ENCODE measurements around the gene CIROP. TPM values are rescaled to one million over a fixed set of nuclear protein-coding genes. Genes with fewer than 3 reads are reported as not detected.

The CIROP gene
- total RNA-seq, 1 experiment from 2014 or later, result not detected

DNA sequence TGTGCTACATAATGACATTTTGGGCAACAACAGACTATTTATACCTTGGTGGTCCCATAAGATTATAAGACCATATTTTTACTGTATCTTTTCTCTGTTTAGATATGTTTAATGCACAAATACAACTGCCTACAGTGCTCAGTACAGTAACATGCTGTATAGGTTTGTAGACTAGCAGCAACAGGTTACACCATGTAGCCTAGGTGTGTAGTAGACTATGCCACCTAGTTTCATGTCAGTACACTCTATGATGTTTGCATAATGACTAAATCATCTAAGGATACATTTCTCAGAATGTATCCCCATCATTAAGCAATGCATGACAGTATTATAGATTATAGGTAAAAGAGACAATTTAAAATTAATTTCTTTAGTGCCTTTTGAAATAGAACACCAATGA lies 45.0 kb upstream of the CIROP start:
- intact Hi-C loops (cut with micrococcal nuclease; ENCODE audit: unreplicated experiment), result no loop called here
- H3K4me1 ChIP-seq, result peaks cover 45% of the 10 kb centered on the region
- no peak overlapping the region for H3K4me3 Mint-ChIP-seq (ENCODE audit: unreplicated experiment)
- ChIA-PET POLR2A (no interaction called here), CTCF (interaction anchor here (0.6 kb wide), 1 partner anchor 39 kb away, joined by 4 read pairs; no protein-coding TSS in a partner anchor)
- no peaks in the 10 kb centered on the region for H3K9me3 ChIP-seq
- no peaks in the 10 kb centered on the region for H3K36me3 ChIP-seq (ENCODE audit: control insufficient read depth, insufficient read depth, low read length)
- no peaks in the 10 kb centered on the region for H3K27me3 Mint-ChIP-seq (ENCODE audit: insufficient read depth, unreplicated experiment)
- H3K27ac Mint-ChIP-seq (ENCODE audit: unreplicated experiment), result no peak overlapping the region
- no peaks in the 10 kb centered on the region for H3K9me3 Mint-ChIP-seq (ENCODE audit: unreplicated experiment)
- peaks cover 37% of the 10 kb centered on the region for H3K4me1 Mint-ChIP-seq (ENCODE audit: low read depth, unreplicated experiment)
- no peak overlapping the region for H3K4me3 ChIP-seq (ENCODE audit: low read depth, low read length)
- no TSS peak for BruUV-seq (replicated peaks)
- DNase-seq, result no peak
- H3K36me3 Mint-ChIP-seq (ENCODE audit: insufficient read depth, unreplicated experiment), result peaks cover 5% of the 10 kb centered on the region
- TF ChIP-seq, protein P1, sequence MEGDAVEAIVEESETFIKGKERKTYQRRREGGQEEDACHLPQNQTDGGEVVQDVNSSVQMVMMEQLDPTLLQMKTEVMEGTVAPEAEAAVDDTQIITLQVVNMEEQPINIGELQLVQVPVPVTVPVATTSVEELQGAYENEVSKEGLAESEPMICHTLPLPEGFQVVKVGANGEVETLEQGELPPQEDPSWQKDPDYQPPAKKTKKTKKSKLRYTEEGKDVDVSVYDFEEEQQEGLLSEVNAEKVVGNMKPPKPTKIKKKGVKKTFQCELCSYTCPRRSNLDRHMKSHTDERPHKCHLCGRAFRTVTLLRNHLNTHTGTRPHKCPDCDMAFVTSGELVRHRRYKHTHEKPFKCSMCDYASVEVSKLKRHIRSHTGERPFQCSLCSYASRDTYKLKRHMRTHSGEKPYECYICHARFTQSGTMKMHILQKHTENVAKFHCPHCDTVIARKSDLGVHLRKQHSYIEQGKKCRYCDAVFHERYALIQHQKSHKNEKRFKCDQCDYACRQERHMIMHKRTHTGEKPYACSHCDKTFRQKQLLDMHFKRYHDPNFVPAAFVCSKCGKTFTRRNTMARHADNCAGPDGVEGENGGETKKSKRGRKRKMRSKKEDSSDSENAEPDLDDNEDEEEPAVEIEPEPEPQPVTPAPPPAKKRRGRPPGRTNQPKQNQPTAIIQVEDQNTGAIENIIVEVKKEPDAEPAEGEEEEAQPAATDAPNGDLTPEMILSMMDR (IDR thresholded peaks at IDR 0.05; ENCODE audit: insufficient read depth in 1 of 2, low read depth in 1 of 2, low read length in 1 of 2, severe bottlenecking in 1 of 2, unreplicated experiment in 1 of 2), result no peak
- H3K27me3 ChIP-seq (replicated peaks; ENCODE audit: control insufficient read depth, insufficient read depth, low read length), result no peaks in the 10 kb centered on the region

- no TSS peak for BruUV-seq (replicated peaks)
- H3K4me3 ChIP-seq (ENCODE audit: low read depth, low read length), result no peak overlapping the region
- CTCF ChIA-PET, result no interaction called here
- no peaks in the 10 kb centered on the region for H3K27me3 ChIP-seq (replicated peaks; ENCODE audit: control insufficient read depth, insufficient read depth, low read length)
- Mint-ChIP-seq H3K27me3 (ENCODE audit: insufficient read depth, unreplicated experiment) (no peaks in the 10 kb centered on the region), H3K27ac (ENCODE audit: unreplicated experiment) (no peak overlapping the region), H3K4me3 (ENCODE audit: unreplicated experiment) (no peak overlapping the region), H3K9me3 (ENCODE audit: unreplicated experiment) (no peaks in the 10 kb centered on the region), H3K36me3 (ENCODE audit: insufficient read depth, unreplicated experiment) (peaks cover 5% of the 10 kb centered on the region), H3K4me1 (ENCODE audit: low read depth, unreplicated experiment) (peaks cover 34% of the 10 kb centered on the region)
- POLR2A ChIA-PET, result no interaction called here
- intact Hi-C loops (cut with micrococcal nuclease; ENCODE audit: unreplicated experiment), result no loop called here
- TF ChIP-seq, protein P1 (IDR thresholded peaks at IDR 0.05; ENCODE audit: insufficient read depth in 1 of 2, low read depth in 1 of 2, low read length in 1 of 2, severe bottlenecking in 1 of 2, unreplicated experiment in 1 of 2), result no peak
- H3K36me3 ChIP-seq (ENCODE audit: control insufficient read depth, insufficient read depth, low read length), result no peaks in the 10 kb centered on the region
- DNase-seq, result no peak
- peaks cover 35% of the 10 kb centered on the region for H3K4me1 ChIP-seq
- no peaks in the 10 kb centered on the region for H3K9me3 ChIP-seq
Observed at GRCh38 chr14:23148591-23149249, 43.9 kb upstream of the CIROP start.

- no peaks in the 10 kb centered on the region for H3K9me3 ChIP-seq
- intact Hi-C loops (cut with micrococcal nuclease; ENCODE audit: unreplicated experiment), result loop anchor here (2.0 kb wide), 1 partner anchor 35 kb away; the partner anchor contains the start of gene SLC7A8
- H3K36me3 Mint-ChIP-seq (ENCODE audit: insufficient read depth, unreplicated experiment), result peaks cover 5% of the 10 kb centered on the region
- POLR2A ChIA-PET, result no interaction called here
- H3K9me3 Mint-ChIP-seq (ENCODE audit: unreplicated experiment), result no peaks in the 10 kb centered on the region
- no peaks in the 10 kb centered on the region for H3K36me3 ChIP-seq (ENCODE audit: control insufficient read depth, insufficient read depth, low read length)
- H3K4me1 ChIP-seq, result peaks cover 29% of the 10 kb centered on the region
- no peaks in the 10 kb centered on the region for H3K27me3 Mint-ChIP-seq (ENCODE audit: insufficient read depth, unreplicated experiment)
- CTCF ChIA-PET, result no interaction called here
- no peak overlapping the region for H3K4me3 ChIP-seq (ENCODE audit: low read depth, low read length)
- BruUV-seq (replicated peaks), result no TSS peak
- H3K27me3 ChIP-seq (replicated peaks; ENCODE audit: control insufficient read depth, insufficient read depth, low read length), result no peaks in the 10 kb centered on the region
- H3K4me3 Mint-ChIP-seq (ENCODE audit: unreplicated experiment), result no peak overlapping the region
- no peak overlapping the region for H3K27ac Mint-ChIP-seq (ENCODE audit: unreplicated experiment)
- TF ChIP-seq, protein P1 (IDR thresholded peaks at IDR 0.05; ENCODE audit: insufficient read depth in 1 of 2, low read depth in 1 of 2, low read length in 1 of 2, severe bottlenecking in 1 of 2, unreplicated experiment in 1 of 2), result no peak
- no peak for DNase-seq
- peaks cover 26% of the 10 kb centered on the region for H3K4me1 Mint-ChIP-seq (ENCODE audit: low read depth, unreplicated experiment)
Observed at GRCh38 chr14:23147676-23148075, 42.9 kb upstream of the CIROP start.
